ENCODE data around the gene GTF2H2C.
"Not testable (repeated sequence)": the region's sequence is repeated elsewhere in the genome, so short reads cannot be mapped to it uniquely, and the experiment has no call there.

GTF2H2C gene

GRCh38 chr5:69559908-69560330, at the start of gene GTF2H2C:
Gene GTF2H2C, plus strand, starts transcription at chr5:69560191. Its CDS starts 4,942 bp downstream, at chr5:69565133.
- DNase-seq (ENCODE audit: low spot score), result peak; percentile 61

- no peak for DNase-seq (ENCODE audit: low spot score)
These were observed 49.3 kb upstream of the GTF2H2C start for GRCh38 chr5:69510694-69511093.

GRCh38 chr5:69512740-69513260, 47.2 kb upstream of the GTF2H2C start:
- DNase-seq (ENCODE audit: low spot score), result no peak

GRCh38 chr5:69515570-69515969, 44.4 kb upstream of the GTF2H2C start:
- DNase-seq (ENCODE audit: low spot score), result not testable (repeated sequence)

- no peak for DNase-seq (ENCODE audit: low spot score)
These were observed 43.2 kb upstream of the GTF2H2C start for GRCh38 chr5:69516769-69517168.

- DNase-seq (ENCODE audit: low spot score), result no peak
These were observed 42.2 kb upstream of the GTF2H2C start for GRCh38 chr5:69517763-69518212.

- DNase-seq (ENCODE audit: low spot score), result no peak
These were observed 40.7 kb upstream of the GTF2H2C start for GRCh38 chr5:69519285-69519684.

GRCh38 chr5:69522035-69522434, 38.0 kb upstream of the GTF2H2C start:
- DNase-seq (ENCODE audit: low spot score), result no peak

- no peak for DNase-seq (ENCODE audit: low spot score)
These were observed 34.5 kb upstream of the GTF2H2C start for GRCh38 chr5:69525490-69525889.

GRCh38 chr5:69526660-69527059, 33.3 kb upstream of the GTF2H2C start:
- no peak for DNase-seq (ENCODE audit: low spot score)

- no peak for DNase-seq (ENCODE audit: low spot score)
These were observed 32.7 kb upstream of the GTF2H2C start for GRCh38 chr5:69527128-69527770.

- DNase-seq (ENCODE audit: low spot score), result no peak
These were observed 32.0 kb upstream of the GTF2H2C start for GRCh38 chr5:69528035-69528434.

- DNase-seq (ENCODE audit: low spot score), result no peak
These were observed 31.4 kb upstream of the GTF2H2C start for GRCh38 chr5:69528609-69529008.

- no peak for DNase-seq (ENCODE audit: low spot score)
These were observed 29.2 kb upstream of the GTF2H2C start for GRCh38 chr5:69530561-69531405.

GRCh38 chr5:69531406-69531801, 28.6 kb upstream of the GTF2H2C start:
- DNase-seq (ENCODE audit: low spot score), result no peak

- not testable (repeated sequence) for DNase-seq (ENCODE audit: low spot score)
These were observed 22.1 kb upstream of the GTF2H2C start for GRCh38 chr5:69537911-69538310.

- not testable (repeated sequence) for DNase-seq (ENCODE audit: low spot score)
These were observed 21.3 kb upstream of the GTF2H2C start for GRCh38 chr5:69538735-69539134.

GRCh38 chr5:69541347-69541746, 18.6 kb upstream of the GTF2H2C start:
- DNase-seq (ENCODE audit: low spot score), result not testable (repeated sequence)

- not testable (repeated sequence) for DNase-seq (ENCODE audit: low spot score)
These were observed 17.0 kb upstream of the GTF2H2C start for GRCh38 chr5:69542838-69543618.

GRCh38 chr5:69544602-69545001, 15.4 kb upstream of the GTF2H2C start:
- not testable (repeated sequence) for DNase-seq (ENCODE audit: low spot score)

- DNase-seq (ENCODE audit: low spot score), result not testable (repeated sequence)
These were observed 818 bp downstream of the GTF2H2C start for GRCh38 chr5:69560587-69561431.

All from globus pallidus (tissue), 1 donor.